Measurements from ENCODE around the gene HMOX2.

Gene HMOX2, protein sequence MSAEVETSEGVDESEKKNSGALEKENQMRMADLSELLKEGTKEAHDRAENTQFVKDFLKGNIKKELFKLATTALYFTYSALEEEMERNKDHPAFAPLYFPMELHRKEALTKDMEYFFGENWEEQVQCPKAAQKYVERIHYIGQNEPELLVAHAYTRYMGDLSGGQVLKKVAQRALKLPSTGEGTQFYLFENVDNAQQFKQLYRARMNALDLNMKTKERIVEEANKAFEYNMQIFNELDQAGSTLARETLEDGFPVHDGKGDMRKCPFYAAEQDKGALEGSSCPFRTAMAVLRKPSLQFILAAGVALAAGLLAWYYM

DNA sequence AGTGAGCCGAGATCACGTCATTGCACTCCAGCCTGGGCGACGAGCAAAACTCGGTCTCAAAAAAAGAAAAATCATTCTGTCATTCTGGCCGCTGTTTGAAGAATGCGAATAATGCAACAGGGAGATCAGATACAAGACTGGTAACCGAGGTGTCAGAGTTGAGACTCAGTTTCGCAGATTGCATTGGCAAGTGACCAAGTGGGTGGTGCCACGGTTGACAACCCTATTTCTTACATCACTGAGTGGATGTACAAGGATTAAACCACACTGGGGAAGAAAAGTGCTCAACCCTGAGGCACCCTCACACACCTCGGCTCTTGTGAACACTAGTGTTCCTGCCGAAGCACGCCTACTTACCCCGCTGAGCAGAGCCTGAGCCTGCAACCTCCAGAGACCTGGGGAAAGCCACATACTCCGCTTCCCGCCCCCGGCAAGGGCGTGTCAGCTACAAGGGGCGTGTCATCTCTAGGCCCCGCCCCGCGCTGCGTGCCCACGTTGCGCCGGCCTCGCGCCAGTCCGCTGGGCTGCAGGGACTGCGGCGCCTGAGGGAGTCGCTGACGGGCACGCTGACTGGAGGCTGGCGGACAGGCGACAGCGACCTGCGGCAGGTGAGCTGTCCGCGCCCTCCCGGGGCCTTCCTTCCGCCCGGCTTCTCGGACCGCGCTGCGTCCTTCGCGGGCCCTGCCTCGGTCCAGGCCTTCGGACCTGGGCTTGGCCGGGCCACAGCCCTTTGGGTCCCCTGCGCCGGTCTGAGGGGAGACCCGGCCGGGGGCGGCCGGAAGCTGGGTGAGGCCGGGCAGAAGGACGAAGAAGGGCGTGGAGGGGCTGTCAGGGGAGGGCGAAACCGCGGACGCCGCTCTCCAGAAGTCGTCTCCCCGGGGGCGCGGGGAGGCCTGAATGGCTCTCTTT is at the start of gene HMOX2:
Gene HMOX2 (plus strand): TSS at position 519 of the 909 bp plus-strand sequence. CDS start 29,127 bp downstream, outside the sequence.
- TF ChIP-seq, protein P1, sequence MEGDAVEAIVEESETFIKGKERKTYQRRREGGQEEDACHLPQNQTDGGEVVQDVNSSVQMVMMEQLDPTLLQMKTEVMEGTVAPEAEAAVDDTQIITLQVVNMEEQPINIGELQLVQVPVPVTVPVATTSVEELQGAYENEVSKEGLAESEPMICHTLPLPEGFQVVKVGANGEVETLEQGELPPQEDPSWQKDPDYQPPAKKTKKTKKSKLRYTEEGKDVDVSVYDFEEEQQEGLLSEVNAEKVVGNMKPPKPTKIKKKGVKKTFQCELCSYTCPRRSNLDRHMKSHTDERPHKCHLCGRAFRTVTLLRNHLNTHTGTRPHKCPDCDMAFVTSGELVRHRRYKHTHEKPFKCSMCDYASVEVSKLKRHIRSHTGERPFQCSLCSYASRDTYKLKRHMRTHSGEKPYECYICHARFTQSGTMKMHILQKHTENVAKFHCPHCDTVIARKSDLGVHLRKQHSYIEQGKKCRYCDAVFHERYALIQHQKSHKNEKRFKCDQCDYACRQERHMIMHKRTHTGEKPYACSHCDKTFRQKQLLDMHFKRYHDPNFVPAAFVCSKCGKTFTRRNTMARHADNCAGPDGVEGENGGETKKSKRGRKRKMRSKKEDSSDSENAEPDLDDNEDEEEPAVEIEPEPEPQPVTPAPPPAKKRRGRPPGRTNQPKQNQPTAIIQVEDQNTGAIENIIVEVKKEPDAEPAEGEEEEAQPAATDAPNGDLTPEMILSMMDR (IDR thresholded peaks at IDR 0.05; ENCODE audit: poor library complexity, severe bottlenecking): peak; percentile 65
- ATAC-seq (ENCODE audit: low read depth) (peak; percentile 74), DNase-seq (ENCODE audit: low spot score) (peak; percentile 87)
- Histone ChIP-seq H3K4me3 (ENCODE audit: severe bottlenecking) (peak within 1 kb of the TSS; percentile 90), H3K9me3 (ENCODE audit: severe bottlenecking) (no peaks in the 10 kb centered on the region), H3K4me1 (ENCODE audit: insufficient read depth, poor library complexity, severe bottlenecking) (peaks cover 23% of the 10 kb centered on the region), H3K27ac (ENCODE audit: poor library complexity, severe bottlenecking) (peak within 1 kb of the TSS; percentile 78), H3K27me3 (ENCODE audit: insufficient read depth, poor library complexity, severe bottlenecking) (no peaks in the 10 kb centered on the region), H3K36me3 (ENCODE audit: low read depth) (peaks cover 26% of the 10 kb centered on the region)

DNA sequence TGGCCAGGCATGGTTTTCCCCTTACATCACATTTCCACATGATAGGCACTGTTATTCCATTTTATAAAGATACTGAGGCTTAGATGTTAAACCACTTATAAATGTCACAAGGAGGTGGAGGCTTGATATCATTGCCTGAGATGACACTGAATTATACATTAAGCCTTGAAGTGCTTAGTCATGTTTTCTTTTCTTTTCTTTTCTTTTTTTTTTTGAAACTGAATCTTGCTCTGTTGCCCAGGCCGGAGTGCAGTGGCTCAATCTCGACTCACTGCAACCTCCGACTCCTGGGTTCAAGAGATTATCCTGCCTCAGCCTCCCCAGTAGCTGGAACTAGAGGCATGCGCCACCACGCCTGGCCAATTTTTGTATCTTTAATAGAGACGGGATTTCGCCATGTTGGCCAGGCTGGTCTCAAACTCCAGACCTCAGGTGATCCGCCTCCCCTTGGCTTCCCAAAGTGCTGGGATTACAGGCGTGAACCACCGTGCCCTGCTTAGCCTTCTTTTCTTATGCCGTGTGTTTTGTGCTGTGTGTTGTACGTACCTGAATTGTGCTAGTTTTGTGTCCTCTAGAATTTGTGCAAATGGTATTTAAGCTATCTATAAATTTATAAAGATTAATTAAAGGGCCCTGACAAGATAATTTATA is 49.4 kb upstream of the HMOX2 start:
- H3K36me3 ChIP-seq (ENCODE audit: low read depth): peaks cover 25% of the 10 kb centered on the region

DNA sequence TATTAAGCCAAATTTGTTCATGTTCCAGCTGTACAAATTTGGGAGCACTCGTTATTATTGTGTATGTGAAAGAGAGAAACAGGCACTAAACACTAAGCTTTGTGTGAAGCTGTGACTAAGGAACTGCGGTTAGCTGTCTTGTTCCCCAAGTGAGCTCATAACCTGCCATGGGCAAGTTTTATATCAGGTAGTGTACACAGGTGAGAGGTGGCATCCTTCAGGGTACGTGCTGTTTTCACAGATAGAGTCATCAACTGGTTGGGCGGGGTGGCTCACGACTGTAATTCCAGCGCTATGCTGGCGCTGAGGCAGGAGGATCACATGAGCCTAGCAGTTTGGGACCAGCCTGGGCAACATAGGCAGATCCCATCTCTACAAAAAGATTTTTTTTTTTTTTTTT is 47.7 kb upstream of the HMOX2 start:
- DNase-seq (ENCODE audit: low spot score) (no peak), ATAC-seq (ENCODE audit: low read depth) (no peak)
- Histone ChIP-seq H3K27ac (ENCODE audit: poor library complexity, severe bottlenecking) (no peak overlapping the region), H3K4me1 (ENCODE audit: insufficient read depth, poor library complexity, severe bottlenecking) (peaks cover 10% of the 10 kb centered on the region), H3K27me3 (ENCODE audit: insufficient read depth, poor library complexity, severe bottlenecking) (no peaks in the 10 kb centered on the region), H3K36me3 (ENCODE audit: low read depth) (peaks cover 36% of the 10 kb centered on the region), H3K9me3 (ENCODE audit: severe bottlenecking) (no peaks in the 10 kb centered on the region), H3K4me3 (ENCODE audit: severe bottlenecking) (no peak overlapping the region)
- TF ChIP-seq, protein P1 (IDR thresholded peaks at IDR 0.05; ENCODE audit: poor library complexity, severe bottlenecking): no peak

More for the DNA sequence above, 49.4 kb upstream of the HMOX2 start:
- no peak for DNase-seq (ENCODE audit: low spot score)
- Histone ChIP-seq H3K9me3 (ENCODE audit: severe bottlenecking) (no peaks in the 10 kb centered on the region), H3K4me3 (ENCODE audit: severe bottlenecking) (peak overlapping the region; percentile 84), H3K27me3 (ENCODE audit: insufficient read depth, poor library complexity, severe bottlenecking) (no peaks in the 10 kb centered on the region), H3K27ac (ENCODE audit: poor library complexity, severe bottlenecking) (peak overlapping the region; percentile 79), H3K4me1 (ENCODE audit: insufficient read depth, poor library complexity, severe bottlenecking) (peaks cover 10% of the 10 kb centered on the region)
- ATAC-seq (ENCODE audit: low read depth): no peak
- TF ChIP-seq, protein P1 (IDR thresholded peaks at IDR 0.05; ENCODE audit: poor library complexity, severe bottlenecking): no peak

DNA sequence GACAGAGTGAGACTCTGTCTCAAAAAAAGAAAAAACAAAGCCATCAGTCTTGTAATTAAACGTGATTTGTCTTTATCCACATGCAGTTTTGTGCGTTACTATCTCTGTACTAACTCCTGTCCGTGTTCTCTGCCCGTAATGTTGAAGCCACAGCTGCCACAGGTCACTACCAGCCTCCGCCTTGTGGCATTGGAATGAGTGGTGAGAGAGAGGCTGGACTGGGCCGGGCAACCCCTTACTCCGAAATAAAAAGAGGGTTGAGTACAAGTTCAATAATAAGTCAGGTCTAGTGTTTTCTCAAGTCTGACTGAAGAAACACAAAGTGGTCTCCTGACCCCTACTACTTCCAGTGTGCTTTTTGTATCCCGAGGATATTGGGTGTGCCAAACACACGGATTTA is 45.2 kb upstream of the HMOX2 start:
- Histone ChIP-seq H3K4me3 (ENCODE audit: severe bottlenecking) (no peak overlapping the region), H3K27me3 (ENCODE audit: insufficient read depth, poor library complexity, severe bottlenecking) (no peaks in the 10 kb centered on the region), H3K36me3 (ENCODE audit: low read depth) (peaks cover 58% of the 10 kb centered on the region), H3K4me1 (ENCODE audit: insufficient read depth, poor library complexity, severe bottlenecking) (peaks cover 10% of the 10 kb centered on the region), H3K27ac (ENCODE audit: poor library complexity, severe bottlenecking) (no peak overlapping the region), H3K9me3 (ENCODE audit: severe bottlenecking) (no peaks in the 10 kb centered on the region)
- TF ChIP-seq, protein P1 (IDR thresholded peaks at IDR 0.05; ENCODE audit: poor library complexity, severe bottlenecking): no peak
- DNase-seq (ENCODE audit: low spot score): no peak
- ATAC-seq (ENCODE audit: low read depth): no peak
